Muscle of leg (tissue), 11 donors: Measurements from ENCODE around the gene RNF157. TPM values are rescaled to one million over a fixed set of nuclear protein-coding genes. Genes with fewer than 3 reads are reported as not detected.

Experiments
- DNase-seq: peaks from one replicate; pipeline ENCODE4 v3.0.0; 2013
- H3K27ac ChIP-seq: one replicate; pipeline ENCODE4 v1.5.1; 2013; ENCODE audit warnings: mild to moderate bottlenecking, low read length, control low read depth
- H3K27me3 ChIP-seq: one replicate; pipeline ENCODE4 v1.6.1; 2013; ENCODE audit warnings: low read length; ENCODE audit not compliant: control insufficient read depth, insufficient read depth
- H3K36me3 ChIP-seq: one replicate; pipeline ENCODE4 v1.6.1; 2013; ENCODE audit warnings: low read length; ENCODE audit not compliant: control insufficient read depth, insufficient read depth
- H3K4me1 ChIP-seq: one replicate; pipeline ENCODE4 v1.6.1; 2013; ENCODE audit warnings: low read length; ENCODE audit not compliant: control insufficient read depth, insufficient read depth
- H3K4me3 ChIP-seq: one replicate; pipeline ENCODE4 v1.5.1; 2013; ENCODE audit warnings: low read length, control low read depth
- H3K9me3 ChIP-seq: replicated peaks from 2 replicates; pipeline ENCODE4 v1.6.1; 2013; ENCODE audit warnings: low read depth, low read length; ENCODE audit not compliant: control insufficient read depth
- WGBS: methylation state at CpG from one replicate; pipeline ENCODE4 v1.1.5; 2013; ENCODE audit warnings: missing lambda C conversion rate; ENCODE audit not compliant: insufficient coverage; 5-methylcytosine and 5-hydroxymethylcytosine counted together
- polyA plus RNA-seq, 8 donors: library from polyadenylated mRNA; unstranded; fragments of 120-200 nt; gene quantifications; one replicate each; pipeline versions ENCODE4 v1.2.1 to v1.2.3, GENCODE V29; 2013; ENCODE audit warnings: inconsistent platforms in 1 of 8, low replicate concordance in 1 of 8; ENCODE audit not compliant: insufficient read length in 8 of 8, insufficient read depth in 1 of 8
- total RNA-seq: library from RNA; stranded (reverse); fragments of 120-200 nt; gene quantifications from one replicate; pipeline ENCODE4 v1.2.4, GENCODE V29; 2013

RNF157 gene
- total and polyA plus RNA-seq, 9 donors = 5.5 to 11.1 (median 10.0) TPM

GRCh38 chr17:76141212-76142038 lies 98.9 kb downstream of the RNF157 start, which contains the start of gene FOXJ1:
Gene FOXJ1 (minus strand): TSS chr17:76141245. CDS start chr17:76140395, 850 bp downstream.
- Histone ChIP-seq H3K4me3 (peak within 1 kb of the TSS; percentile 54), H3K4me1 (peaks cover 58% of the 10 kb centered on the region), H3K36me3 (no peaks in the 10 kb centered on the region), H3K27ac (peak within 1 kb of the TSS; percentile 20), H3K9me3 (no peaks in the 10 kb centered on the region), H3K27me3 (peaks cover 65% of the 10 kb centered on the region)
- 1% methylated on average over 35 of the region's 59 CpGs for WGBS
- DNase-seq = peak; percentile 91

- H3K27me3 ChIP-seq = peaks cover 72% of the 10 kb centered on the region
- under 1% methylated on average over 11 of the region's 24 CpGs for WGBS
- peak overlapping the region; percentile 54 for H3K4me3 ChIP-seq
- no peak overlapping the region for H3K27ac ChIP-seq
- no peak for DNase-seq
- no peaks in the 10 kb centered on the region for H3K9me3 ChIP-seq
- peaks cover 52% of the 10 kb centered on the region for H3K4me1 ChIP-seq
- H3K36me3 ChIP-seq = no peaks in the 10 kb centered on the region
These were observed 99.6 kb downstream of the RNF157 start for GRCh38 chr17:76140661-76141211.

GRCh38 chr17:76139801-76140660 lies 100.3 kb downstream of the RNF157 start:
- Histone ChIP-seq H3K36me3 (no peaks in the 10 kb centered on the region), H3K4me1 (peaks cover 50% of the 10 kb centered on the region), H3K9me3 (no peaks in the 10 kb centered on the region), H3K4me3 (no peak overlapping the region), H3K27ac (no peak overlapping the region), H3K27me3 (peaks cover 79% of the 10 kb centered on the region)
- 5% methylated on average over 71 of the region's 78 CpGs for WGBS
- DNase-seq = no peak

- 30% methylated on average over 12 of the region's 15 CpGs for WGBS
- no peaks in the 10 kb centered on the region for H3K36me3 ChIP-seq
- no peak overlapping the region for H3K4me3 ChIP-seq
- DNase-seq = no peak
- no peaks in the 10 kb centered on the region for H3K9me3 ChIP-seq
- peaks cover 48% of the 10 kb centered on the region for H3K4me1 ChIP-seq
- peaks cover 88% of the 10 kb centered on the region for H3K27me3 ChIP-seq
- H3K27ac ChIP-seq = peak overlapping the region; percentile 13
These were observed 101.2 kb downstream of the RNF157 start for GRCh38 chr17:76138896-76139752.

GRCh38 chr17:76138234-76138895 lies 101.9 kb downstream of the RNF157 start:
- peaks cover 48% of the 10 kb centered on the region for H3K4me1 ChIP-seq

GRCh38 chr17:76137351-76138233 lies 102.7 kb downstream of the RNF157 start:
- WGBS = 25% methylated on average over 54 of the region's 54 CpGs
- H3K27ac ChIP-seq = no peak overlapping the region

More at GRCh38 chr17:76138234-76138895, 101.9 kb downstream of the RNF157 start:
- no peak for DNase-seq
- WGBS = 32% methylated on average over 12 of the region's 23 CpGs
- Histone ChIP-seq H3K27me3 (peaks cover 96% of the 10 kb centered on the region), H3K4me3 (no peak overlapping the region), H3K27ac (peak overlapping the region; percentile 1), H3K9me3 (no peaks in the 10 kb centered on the region), H3K36me3 (no peaks in the 10 kb centered on the region)

GRCh38 chr17:76137001-76137350 lies 103.3 kb downstream of the RNF157 start:
- H3K27me3 ChIP-seq = peaks cover 97% of the 10 kb centered on the region
- H3K4me1 ChIP-seq = peaks cover 48% of the 10 kb centered on the region
- DNase-seq = no peak
- no peak overlapping the region for H3K4me3 ChIP-seq
- no peaks in the 10 kb centered on the region for H3K36me3 ChIP-seq
- WGBS = 47% methylated on average over 7 of the region's 7 CpGs
- H3K9me3 ChIP-seq = no peaks in the 10 kb centered on the region
- H3K27ac ChIP-seq = no peak overlapping the region

More at GRCh38 chr17:76137351-76138233, 102.7 kb downstream of the RNF157 start:
- Histone ChIP-seq H3K4me1 (peaks cover 50% of the 10 kb centered on the region), H3K4me3 (no peak overlapping the region), H3K9me3 (no peaks in the 10 kb centered on the region), H3K36me3 (no peaks in the 10 kb centered on the region), H3K27me3 (peaks cover 96% of the 10 kb centered on the region)
- DNase-seq = no peak

GRCh38 chr17:76136276-76137000 lies 103.9 kb downstream of the RNF157 start:
- 44% methylated on average over 14 of the region's 16 CpGs for WGBS

More at GRCh38 chr17:76136276-76137000, 103.9 kb downstream of the RNF157 start:
- no peaks in the 10 kb centered on the region for H3K9me3 ChIP-seq
- no peak overlapping the region for H3K4me3 ChIP-seq
- H3K27me3 ChIP-seq = peaks cover 99% of the 10 kb centered on the region
- H3K27ac ChIP-seq = no peak overlapping the region
- H3K36me3 ChIP-seq = no peaks in the 10 kb centered on the region
- no peak for DNase-seq
- H3K4me1 ChIP-seq = peaks cover 43% of the 10 kb centered on the region
